Stimulated activated CD4-positive, alpha-beta T cell treated with anti-CD3 and anti-CD28 coated beads, Interleukin-2, amount 100 ng/mL, for 24 hours (primary cell): ENCODE measurements around the gene RUNX3.
"Not testable (repeated sequence)": the region's sequence is repeated elsewhere in the genome, so short reads cannot be mapped to it uniquely, and the experiment has no call there.

Source experiments
- DNase-seq, 2 donors: peaks; one replicate each; pipeline ENCODE4 v3.0.0-alpha.2; 2020

Gene RUNX3

DNA sequence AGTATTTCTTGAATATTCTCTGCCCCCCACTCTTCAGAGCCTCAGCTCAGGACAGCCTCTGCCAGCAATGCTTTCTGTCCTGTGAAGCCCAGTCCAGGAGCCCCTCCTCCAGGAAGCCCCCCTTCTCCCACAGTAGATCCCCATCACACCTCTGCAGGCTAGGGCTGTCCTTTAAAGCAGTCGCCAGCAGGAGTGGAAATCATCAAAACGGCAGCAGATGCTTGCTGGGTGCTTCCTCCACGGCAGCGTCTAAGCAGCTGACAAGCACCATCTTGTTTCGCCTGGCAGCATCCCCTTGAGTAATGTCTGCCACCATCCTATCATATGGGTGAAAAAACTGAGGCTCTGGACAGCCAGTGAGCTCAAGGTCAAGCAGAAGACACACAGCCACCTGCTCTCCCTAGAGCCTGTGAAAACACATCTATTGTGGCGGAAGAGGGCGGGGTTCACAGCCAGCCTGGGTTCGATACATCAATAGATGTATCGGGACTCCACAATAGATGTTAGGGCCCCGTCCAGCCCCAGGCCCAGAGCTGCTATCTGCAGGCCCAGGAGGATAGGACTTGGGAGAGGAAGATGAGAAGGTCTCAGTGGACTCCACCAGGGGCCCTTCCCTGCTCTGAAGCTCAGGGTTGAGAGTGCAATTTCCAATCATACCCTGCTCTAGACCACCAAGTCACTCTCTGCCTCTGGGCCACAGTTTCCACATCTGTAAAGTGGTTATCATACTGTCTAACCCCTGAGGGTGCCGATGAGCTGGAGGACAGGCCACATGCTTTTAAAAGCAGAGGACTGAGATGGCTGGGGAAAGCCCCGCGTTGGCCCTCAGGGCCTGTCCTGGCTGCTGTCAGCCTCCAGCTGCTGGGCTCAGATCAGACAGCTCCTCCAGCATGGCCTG is 17.5 kb downstream of the RUNX3 start:
- DNase-seq, result no peak

DNA sequence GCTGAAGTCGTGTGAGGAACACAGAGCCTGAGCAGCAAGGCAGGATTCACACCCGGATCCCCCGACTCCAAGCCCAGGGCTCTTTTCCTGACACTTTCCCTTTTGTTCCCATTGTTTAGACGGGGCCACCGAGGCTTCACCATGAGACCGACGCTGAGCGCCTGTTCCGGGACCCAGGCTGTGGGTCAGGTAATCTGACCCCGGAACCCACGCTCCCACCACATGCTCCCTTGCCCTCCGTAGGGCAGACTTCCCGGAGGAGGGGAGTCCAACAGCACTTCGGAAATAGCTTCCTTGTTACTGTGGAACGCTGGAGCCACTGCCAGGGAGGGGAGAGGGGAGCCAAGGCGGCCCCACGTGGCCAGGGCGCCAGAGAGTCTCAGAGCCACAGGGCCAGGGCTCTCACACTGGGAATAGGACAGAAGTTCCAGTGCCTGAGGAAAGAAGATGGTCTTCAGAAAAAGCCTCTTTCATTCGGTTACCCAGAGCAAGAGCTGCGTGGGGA is 18.4 kb downstream of the RUNX3 start:
- DNase-seq, result no peak

DNA sequence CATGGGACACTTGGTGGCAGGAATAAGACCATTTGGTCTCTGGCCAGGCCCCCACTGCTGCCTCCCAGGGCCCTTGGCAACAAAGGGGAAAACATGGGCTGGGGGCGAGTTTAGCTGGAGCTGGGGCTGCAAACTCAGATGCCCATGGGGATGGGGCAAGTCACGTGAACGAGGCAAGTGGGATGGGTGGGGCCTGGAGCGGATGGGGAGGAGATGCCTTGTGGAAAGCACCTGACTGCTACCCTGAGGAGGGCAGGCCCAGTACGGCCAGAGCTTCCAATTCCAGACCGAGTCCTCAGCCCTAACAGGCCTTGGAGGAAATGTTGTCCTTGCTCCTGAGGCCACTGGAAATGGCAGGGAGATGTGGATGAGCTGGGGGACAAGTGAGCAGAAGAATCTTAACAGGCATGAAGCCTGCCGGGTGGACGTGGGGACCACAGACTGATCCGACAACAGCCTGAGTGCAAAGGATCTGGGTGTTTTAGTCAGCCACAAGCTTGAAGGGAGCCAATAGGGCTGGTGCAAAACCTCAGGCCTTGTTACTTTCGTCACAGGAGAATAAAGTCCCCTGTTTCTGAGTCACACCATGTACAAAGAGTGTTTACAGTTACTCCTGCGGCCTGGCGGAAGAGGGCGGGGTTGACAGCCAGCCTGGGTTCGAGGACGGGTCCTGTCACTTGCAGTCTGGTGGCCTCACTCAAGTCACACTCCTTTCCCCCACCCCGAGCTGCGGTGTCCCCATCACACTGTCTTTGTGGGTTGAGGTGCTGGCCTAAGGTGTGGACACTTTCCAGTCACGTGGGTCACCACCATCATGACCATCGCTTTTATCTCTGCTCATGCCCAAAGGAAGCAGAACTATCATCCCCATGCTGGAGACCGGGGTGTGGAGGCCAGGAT is 19.1 kb downstream of the RUNX3 start:
- peak; percentile 60 to 66 for DNase-seq

DNA sequence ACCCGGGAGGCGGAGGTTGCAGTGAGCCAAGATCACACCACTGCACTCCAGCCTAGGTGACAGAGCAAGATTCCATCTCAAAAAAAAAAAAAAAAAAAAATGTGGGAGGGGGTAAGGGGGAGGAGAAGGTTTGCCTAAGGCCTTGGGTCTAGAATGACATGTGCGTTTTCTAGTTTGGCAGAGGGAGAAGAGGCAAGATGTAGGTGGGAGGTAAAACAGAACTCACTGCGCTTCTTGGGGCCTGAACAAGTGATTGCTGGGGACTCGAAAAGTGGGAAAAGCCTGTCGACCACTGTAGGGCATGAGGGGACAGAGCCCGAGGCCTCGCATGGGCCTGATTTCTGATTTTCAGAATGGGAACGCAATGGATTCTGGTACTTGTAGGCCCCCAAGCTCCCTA is 19.9 kb downstream of the RUNX3 start:
- DNase-seq, result no peak

DNA sequence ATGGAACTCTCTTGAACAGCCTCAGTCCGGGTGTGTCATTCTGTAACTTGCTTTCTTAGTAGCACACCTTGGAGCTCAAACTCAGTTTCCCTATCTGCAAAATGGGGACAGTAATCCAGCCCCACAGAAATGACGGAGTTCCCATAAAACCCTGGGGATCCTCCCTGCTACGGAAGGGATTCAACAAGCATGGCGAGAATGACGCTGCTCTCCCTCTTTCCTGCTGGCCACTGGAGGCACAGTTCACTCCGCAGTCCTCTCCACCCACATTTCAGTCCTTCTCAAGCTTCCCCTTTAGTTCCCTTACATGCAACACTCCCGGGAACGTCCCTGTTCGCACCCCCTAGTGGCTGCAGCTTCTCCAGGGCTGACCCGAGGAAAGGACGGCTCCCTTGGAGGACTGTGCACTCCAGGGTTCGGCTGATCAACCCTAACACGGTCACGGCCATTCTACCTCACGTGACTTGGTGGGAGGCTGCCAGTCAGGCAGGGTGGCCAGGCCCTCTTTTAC is 20.6 kb downstream of the RUNX3 start:
- no peak for DNase-seq

DNA sequence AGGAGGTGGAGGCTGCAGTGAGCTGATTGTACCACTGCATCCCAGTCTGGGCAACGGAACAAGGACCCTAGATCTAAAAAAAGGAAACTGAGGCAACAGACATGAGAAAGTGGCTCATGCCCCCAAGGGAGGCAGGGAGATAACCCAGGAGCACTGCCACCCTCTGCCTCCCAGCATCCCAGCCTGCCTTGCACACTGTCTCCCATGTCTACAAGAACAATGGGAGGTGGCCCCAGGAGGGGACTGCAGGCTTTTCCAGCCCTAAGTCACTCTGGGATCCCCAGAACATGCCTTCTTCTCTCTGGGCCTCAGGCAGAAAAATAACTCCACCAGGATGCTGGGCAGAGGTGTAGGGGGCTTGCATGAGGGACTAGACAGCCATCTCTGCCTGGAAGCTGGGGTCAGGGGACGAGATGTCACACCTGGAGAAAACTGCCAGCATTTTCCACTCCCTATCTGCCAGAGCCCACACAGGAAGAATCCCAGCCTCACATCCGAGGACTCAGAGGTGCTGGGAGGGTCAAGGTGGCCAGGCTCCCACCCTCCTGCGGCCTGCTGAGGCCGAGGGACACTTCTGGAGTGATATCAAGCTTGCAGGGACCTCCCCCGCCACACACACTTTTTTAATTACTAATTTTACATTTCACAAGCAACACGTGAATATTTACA is 21.4 kb downstream of the RUNX3 start:
- peak in 1 of 2 donors; percentile 1 for DNase-seq

DNA sequence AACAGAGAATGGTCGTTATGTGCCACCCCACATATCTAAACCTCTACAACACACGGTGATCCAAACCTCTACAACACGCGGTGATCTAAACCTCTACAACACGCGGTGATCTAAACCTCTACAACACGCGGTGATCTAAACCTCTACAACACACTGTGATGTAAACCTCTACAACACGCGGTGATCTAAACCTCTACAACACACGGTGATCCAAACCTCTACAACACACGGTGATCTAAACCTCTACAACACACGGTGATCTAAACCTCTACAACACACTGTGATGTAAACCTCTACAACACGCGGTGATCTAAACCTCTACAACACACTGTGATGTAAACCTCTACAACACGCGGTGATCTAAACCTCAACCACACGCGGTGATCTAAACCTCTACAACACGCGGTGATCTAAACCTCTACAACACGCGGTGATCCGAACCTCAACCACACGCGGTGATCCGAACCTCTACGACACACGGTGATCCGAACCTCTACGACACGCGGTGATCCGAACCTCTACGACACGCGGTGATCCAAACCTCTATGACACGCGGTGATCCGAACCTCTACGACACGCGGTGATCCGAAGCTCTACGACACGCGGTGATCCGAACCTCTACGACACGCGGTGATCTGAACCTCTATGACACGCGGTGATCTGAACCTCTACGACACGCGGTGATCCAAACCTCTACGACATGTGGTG is 22.3 kb downstream of the RUNX3 start:
- DNase-seq, result not testable (repeated sequence)

DNA sequence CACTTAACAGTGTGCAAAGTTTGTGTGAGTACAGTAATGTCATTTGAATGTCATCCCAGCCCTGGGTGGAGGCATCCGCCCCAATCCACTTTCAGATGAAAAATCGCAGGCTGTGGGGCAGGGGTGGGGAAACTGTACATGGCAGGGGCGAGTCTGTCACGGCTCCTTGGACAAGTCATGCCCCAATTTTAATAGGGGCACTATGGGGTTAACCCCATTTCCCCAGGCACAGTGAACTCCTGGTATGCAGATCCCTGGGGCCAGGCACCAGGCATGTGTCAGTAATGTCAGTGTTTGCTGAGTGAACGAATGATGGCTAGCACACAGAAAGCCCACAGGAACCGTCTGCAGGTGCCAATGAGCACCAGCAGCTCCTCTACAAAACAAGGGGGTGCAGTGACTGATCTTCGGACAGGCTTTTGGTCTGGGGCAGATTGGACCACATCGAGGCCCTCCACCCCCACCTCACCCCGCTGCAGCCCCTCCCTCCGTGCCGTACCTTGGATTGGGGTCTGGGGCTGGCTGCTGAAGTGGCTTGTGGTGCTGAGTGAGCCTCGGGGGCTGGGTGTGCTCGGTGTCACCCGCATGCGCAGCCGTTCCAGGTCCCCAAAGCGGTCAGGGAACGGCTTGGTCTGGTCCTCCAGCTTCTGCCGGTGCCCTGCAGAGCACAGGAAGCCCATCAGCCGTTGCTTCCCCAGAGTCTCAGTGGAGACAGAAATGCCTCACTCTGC is 23.2 kb downstream of the RUNX3 start:
- DNase-seq, result no peak

DNA sequence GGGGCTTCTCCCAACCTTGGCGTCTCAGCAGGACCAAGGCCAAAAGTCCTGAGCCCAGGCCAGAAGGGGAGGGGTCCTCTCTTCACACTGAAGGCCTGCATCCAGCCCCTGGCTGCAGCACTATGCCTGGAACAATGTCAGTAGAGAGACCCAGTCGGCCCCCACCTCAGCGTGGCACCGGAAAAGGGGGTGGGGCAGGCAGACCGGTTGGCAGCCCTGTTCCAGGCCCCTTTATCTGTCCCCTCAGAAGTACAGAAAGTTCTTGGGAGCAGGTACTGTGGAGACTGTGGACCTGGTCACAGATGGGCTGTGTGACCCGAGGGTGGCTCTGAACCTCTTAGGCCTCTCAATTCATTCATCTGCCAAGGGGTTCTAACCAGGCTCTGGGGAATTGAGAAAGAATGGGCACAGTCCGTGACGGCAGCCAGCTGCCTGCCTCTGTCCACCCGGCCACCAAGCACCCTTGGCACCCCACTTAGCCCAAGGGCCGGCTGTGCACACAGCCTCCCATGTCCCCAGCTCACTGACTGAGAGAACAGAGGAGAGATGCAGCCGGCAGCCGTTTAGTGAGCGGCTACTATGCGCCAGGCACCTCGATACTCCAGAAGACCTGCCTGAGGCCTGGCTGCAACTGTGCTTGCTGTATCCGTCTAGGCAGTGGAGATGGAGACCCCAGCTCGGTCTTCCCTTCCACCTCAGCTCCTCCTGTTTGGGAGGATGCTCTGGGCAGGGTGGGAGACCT is 23.9 kb downstream of the RUNX3 start:
- DNase-seq, result peak in 1 of 2 donors; percentile 2

DNA sequence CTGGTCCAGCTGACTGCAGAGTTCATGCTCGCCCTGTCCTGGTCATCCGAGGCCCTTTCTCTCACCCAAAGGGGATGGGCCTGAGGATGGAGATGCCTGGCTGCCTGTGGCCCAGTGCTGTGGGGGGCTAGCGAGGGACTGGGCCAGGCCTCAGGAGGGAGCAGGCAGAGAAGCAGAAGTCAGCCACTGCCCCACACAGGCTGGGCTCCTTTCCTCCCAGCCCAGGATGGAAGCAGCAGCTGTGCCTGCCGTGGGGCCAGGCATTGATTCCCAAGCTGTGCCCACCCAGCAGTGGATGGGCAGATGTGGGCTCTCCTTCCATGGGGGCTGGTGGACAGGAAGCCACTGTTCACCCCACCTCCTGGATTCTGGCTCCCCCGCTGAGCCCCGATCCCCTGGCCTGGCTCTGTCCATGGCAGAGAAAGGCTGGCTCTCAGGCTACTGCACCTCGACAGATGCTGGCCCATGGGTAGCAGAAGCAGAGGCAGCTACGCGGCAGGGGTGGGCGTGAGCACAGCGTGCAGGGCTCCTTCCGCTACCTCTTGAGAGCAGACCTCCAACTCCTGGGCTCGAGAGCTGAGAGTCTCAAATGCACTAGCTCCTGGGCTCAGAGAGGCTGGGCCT is 24.6 kb downstream of the RUNX3 start:
- DNase-seq, result peak in 1 of 2 donors; percentile 6

DNA sequence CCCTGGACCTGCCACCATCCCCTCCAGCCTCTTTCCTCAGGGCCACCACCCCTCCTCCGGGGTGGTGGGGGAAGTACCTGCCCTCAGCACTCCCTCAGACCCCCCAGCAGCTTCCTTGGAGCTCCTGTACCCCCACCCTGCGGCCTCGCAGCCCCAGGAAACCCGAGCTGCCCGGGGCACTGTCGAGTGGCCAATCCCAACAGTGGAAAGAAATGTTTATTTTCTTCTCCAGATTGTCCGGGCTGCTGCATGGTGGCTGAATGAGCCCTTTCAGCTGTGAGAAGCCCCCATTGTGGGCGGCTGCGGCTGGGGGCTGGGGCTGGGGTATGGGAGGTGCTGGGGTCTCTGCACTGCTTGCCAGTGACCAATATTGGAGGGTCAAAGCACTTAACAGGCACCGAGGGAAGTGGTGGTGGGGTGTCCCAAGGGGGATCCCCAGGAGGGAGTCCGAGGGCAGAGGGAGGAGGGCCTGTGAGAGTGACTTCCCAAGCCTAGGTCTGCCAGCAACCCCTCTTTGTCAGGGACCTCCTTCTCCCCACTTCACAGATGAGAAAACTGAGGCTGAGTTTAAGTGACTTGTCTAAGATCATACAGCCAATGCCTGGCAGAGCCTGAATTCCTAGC is 25.2 kb downstream of the RUNX3 start:
- peak in 1 of 2 donors; percentile 15 for DNase-seq

DNA sequence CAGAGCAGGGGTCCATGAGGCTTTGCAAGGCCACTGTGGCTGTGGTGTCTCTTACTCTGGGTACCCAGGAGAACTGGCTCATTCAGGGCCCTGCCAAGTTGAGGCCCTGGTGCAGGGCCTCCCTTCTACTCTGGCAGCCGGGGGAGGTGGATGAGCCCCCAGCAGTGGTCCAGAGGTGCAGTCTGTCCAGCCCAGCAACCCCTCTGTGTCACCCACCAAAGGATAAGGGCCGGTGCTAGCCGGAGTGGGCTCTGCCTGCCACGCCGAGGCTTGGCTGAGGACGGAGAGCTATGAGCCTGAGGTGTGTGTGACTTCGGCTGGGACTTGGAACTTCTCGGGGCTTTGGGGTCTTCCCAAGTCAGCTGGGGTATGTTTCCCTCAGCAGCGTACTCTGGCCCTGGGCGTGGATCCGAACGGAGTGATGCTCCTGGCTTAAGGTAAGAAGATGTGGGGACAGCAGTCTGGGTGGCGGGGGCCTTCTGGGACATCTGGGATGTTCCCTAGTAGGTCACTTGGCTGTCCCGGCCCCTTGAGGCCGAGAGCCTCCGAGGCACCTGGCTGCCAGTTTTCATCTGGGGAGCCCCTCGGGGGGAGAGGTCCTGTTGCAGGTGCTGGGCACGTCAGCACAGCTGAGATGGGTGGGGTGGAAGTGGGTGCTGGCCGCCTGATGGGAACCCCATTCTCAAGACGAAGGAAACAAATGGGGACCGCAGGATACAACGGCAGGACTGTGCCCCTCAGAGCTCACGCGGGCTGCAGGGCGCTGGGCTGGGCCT is 25.9 kb downstream of the RUNX3 start:
- DNase-seq, result peak; percentile 3 to 14

DNA sequence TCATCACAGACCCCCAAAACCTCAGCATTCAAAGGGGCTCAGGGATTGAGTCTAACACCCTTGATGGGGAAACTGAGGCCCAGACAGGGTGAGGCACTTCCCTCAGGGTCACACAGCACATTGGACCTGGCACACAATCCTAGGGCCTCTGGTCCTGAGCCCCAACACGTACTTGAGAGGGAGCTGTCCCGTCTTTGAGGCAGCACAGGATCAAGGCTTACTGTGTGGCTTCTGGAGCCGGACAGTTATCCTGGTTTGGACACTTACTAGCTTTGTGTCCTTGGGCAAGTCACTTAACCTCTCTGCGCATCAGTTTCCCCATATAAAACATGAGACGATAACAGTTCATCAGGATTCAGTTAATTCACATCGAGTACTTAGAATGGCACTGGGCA is 26.5 kb downstream of the RUNX3 start:
- DNase-seq, result peak in 1 of 2 donors; percentile 13

DNA sequence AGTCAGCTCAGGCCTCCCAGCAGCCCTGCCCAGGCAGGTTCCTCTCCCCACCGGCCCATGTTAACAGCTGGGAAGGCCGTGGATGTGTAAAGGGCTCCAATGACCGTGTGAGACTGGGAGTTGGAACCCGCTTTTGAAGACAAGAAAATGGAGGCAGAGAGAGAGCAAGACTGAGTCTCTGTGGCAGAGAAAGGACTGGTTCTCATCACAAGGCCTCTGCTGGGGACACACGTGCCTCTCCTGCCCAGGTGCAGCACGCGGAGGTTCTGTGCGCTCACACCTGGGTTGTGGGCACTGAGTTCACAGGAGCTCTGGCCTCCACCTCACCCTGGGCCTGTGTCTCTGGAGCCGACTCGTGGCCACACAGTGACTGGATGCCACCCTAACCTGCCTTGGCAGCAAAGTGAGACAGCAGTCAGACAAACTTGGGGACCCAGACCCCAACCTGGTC is 27.0 kb downstream of the RUNX3 start:
- DNase-seq, result peak in 1 of 2 donors; percentile 5

DNA sequence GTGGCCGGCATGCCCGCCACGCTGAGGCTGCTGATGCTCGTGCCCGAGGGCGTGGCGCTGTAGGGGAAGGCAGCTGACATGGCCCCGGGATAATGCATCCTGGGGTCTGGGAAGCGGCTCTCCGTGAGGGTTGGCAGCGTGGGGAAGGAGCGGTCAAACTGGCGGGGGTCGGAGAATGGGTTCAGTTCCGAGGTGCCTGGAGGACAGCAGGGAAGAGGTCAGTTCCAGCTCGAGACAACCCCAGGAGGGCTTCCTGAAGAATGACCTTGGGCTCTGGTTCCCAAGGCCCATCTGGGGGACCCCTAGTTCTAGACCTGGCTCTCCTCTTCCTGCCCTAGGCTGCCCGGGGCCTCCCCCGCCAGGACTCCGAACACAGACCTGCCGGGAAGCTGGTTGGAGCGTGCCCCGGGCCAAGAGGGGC is 27.6 kb downstream of the RUNX3 start:
- peak in 1 of 2 donors; percentile 8 for DNase-seq

DNA sequence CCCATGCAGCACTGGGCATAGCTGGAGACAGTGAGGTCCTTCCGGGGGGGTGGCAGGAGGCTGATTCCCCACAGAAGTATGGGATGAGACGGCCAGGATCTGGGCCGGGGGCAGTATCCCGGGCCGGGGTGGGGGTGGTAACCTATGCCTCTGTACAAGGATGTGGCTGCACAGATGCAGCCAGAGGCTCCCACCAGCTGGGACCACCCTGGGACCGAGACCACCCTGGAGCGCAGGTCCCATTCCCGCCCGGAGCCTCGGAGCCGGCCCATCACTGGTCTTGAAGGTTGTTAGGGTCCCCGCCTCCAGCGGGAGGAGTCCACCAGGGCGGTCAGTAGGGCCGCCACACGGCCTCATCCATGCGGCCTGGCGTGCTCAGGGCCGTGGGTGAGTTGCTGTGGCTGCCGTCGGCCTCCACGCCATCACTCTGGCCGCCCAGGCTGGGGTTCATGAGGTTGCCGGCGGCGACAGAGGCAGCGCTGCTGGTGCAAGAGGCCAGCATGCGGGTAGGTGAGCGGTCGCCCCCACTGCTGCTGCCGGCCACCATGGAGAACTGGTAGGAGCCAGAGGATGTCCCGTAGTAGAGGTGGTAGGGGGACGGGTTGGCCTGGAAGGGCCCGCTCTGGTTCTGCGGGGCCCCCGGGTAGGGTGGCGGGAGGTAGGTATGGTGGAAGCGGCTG is 28.1 kb downstream of the RUNX3 start:
- DNase-seq, result peak; percentile 11 to 17

DNA sequence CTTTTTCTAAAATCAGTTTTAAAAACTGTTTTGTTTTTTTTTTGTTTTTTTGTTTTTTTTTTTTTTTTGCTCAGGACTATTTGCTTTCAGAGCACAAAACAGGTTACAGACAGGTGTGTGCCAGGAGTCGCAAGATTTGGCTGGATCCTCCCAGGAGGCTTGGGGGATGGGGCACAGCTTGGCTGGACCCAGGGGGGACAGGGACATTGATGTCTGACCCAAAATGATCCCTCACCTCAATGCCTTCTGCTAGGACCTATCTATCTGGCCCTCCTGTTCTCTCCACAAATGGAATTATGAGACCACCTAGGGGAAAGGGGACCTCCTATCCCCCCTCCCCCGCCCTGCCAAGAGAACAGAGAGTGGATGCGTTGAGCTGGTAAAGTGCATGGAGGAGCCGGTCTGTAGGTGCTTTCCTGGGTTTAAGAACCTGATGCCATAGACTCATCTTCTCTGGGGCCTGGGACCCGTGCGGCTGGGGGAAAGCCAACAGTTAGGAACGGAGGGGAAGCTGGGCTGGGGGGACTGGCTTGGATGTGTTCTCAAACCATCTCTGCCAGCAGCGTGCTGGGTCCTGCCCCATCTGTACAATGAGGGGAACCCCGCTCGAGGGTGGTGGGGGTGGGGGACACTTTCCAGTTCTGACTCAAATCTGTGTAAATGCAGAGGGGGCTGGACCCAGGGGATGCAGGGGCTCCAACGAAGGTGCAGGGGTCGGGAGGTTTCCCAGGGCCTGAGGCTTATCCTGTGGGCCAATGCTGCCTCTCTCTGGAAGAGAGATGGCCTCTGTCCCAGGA is 28.9 kb downstream of the RUNX3 start:
- peak; percentile 17 to 37 for DNase-seq
